ENCODE data around the gene PROZ.

The PROZ gene

DNA sequence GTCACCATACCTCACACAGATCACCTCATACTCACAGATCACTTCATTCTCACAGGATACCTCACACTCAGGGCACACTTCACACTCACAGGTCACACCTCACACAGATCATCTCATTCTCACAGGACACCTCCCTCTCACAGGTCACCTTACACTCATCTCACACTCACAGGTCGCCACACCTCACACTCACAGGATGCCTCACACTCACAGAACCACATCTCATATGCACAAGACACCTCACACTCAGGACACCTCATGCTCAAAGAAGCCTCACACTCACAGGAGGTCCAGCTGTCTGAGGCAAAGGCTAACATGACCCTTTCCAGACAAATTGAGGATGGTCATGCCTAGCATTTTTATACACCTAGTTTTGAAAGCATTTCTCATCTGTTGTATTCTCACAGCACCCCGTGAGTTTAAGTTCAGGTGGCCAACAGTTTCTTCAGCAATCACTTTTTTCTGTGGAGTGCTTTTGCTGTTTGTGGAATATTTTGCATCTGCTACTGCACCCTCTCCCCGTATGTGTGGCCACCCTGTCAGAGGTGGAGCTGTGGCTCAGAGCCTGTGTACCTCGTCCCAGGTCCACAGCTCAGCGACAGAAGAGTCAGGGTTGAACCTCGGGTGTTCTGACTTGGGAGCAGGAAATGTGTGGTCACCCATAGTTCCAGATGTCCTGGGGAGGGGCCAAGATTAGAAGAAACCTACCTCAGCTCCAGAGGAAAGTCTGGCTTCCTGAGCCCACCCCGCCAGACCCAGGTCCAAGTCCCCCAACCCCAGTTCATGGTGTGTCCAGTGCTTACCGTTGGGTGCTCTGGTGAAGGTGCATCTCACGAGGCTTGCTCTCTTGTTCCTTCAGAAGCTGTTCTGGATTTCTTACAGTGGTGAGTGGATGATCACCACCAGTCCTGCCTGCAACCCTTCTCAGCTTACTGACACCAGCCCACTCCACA lies 45.3 kb upstream of the PROZ start:
- no peak for DNase-seq (ENCODE audit: low read depth, low spot score)
- in situ Hi-C loops (cut with HindIII; ENCODE audit: low sequenced_read_pairs), result no loop called here
- no peak overlapping the region for H3K4me3 ChIP-seq (ENCODE audit: low read depth, low read length)
- TF ChIP-seq, protein P1, sequence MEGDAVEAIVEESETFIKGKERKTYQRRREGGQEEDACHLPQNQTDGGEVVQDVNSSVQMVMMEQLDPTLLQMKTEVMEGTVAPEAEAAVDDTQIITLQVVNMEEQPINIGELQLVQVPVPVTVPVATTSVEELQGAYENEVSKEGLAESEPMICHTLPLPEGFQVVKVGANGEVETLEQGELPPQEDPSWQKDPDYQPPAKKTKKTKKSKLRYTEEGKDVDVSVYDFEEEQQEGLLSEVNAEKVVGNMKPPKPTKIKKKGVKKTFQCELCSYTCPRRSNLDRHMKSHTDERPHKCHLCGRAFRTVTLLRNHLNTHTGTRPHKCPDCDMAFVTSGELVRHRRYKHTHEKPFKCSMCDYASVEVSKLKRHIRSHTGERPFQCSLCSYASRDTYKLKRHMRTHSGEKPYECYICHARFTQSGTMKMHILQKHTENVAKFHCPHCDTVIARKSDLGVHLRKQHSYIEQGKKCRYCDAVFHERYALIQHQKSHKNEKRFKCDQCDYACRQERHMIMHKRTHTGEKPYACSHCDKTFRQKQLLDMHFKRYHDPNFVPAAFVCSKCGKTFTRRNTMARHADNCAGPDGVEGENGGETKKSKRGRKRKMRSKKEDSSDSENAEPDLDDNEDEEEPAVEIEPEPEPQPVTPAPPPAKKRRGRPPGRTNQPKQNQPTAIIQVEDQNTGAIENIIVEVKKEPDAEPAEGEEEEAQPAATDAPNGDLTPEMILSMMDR (IDR thresholded peaks at IDR 0.05; ENCODE audit: low read depth, low read length), result no peak

DNA sequence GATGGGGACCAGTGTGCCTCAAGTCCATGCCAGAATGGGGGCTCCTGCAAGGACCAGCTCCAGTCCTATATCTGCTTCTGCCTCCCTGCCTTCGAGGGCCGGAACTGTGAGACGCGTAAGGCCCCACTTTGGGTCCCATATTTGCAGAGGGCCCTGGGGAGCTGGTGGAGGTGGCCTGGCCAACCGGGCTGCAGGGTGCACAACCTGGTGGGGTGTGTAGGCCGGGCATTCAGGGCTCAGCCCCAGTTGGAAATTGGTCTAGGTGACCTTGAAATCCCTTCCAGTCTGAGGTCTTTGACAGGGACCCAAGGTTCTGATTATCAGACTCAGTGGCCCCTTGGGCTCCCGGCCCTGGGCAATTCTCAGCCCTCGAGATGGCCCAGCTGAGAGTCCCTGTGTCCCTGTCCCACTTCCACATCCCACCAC lies 44.6 kb upstream of the PROZ start:
- TF ChIP-seq, protein P1 (IDR thresholded peaks at IDR 0.05; ENCODE audit: low read depth, low read length), result no peak
- H3K4me3 ChIP-seq (ENCODE audit: low read depth, low read length), result no peak overlapping the region
- in situ Hi-C loops (cut with HindIII; ENCODE audit: low sequenced_read_pairs), result no loop called here
- no peak for DNase-seq (ENCODE audit: low read depth, low spot score)

DNA sequence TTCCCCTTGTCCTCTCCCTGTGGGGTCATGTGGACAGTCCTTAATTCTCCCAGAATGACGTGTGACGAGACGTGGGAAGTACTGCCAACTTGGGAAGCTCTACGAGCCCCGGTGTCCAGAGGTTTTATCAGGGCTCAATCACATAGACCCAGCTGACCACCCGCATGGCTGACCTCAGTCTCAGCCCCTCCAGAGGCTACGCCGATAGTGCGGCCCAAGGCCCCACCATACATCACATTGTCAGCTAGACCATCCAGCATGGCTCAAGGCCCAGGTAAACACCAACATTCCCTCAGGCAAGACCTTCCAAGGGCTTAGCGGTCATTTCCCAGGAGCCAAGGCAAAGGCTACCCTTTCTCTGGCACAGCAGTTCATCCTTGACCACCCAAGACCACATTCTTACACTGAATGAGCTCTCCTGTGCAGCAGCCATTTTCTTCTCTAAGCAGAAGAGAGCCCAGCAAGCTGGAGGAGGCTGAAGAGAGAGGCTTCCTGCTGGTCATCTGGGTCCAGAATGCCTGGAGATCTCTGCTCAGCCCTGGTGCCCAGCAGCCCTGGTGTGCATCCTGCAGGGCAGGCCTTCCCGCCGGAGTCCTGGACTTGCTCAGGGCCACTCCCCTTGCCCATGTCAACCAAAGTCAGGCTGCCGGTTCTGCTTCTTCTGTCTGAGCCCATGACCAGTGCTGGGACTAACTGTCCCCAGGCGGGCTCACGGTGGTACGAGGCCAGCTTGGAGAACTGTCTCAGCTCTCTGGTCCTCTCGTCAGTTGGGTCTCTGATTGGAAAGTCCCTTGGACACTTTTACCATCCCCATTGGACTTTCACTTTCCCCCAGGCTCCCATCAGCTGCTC lies 43.7 kb upstream of the PROZ start:
- in situ Hi-C loops (cut with HindIII; ENCODE audit: low sequenced_read_pairs), result no loop called here
- TF ChIP-seq, protein P1 (IDR thresholded peaks at IDR 0.05; ENCODE audit: low read depth, low read length), result no peak
- DNase-seq (ENCODE audit: low read depth, low spot score), result no peak
- no peak overlapping the region for H3K4me3 ChIP-seq (ENCODE audit: low read depth, low read length)

DNA sequence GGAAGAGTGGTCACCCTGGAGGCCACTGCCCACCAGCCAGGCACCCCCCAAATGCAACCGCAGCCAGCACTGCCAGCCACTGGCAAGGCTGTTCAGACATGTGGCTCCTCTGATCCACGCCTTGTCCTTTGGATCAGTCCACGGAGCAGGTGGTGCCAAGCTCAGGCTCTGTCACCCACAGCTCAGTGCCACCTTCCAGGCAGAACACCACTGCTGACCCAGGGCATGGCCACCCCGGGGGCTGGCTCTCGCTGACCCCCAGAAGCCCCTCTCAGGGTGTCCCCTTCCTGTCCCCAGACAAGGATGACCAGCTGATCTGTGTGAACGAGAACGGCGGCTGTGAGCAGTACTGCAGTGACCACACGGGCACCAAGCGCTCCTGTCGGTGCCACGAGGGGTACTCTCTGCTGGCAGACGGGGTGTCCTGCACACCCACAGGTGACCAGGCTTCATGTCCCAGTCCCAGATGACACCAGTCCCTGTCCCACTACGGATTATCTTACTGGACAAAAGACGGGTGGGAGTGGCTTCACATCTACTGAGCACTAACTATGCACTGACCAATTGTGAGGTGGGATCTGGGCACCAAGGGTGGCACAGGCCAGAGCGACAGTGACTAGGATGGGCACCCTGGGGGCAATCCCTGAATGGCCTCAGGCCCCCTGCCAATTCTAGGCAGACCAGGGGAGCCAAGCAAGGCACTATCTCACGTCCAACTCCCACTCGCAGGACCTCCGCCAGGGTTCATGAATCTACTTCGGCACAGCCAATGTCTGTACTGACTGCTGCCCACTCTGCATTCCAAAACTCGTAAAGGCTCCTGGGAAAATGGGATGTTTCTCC lies 42.9 kb upstream of the PROZ start:
- in situ Hi-C loops (cut with HindIII; ENCODE audit: low sequenced_read_pairs), result no loop called here
- H3K4me3 ChIP-seq (ENCODE audit: low read depth, low read length), result no peak overlapping the region
- TF ChIP-seq, protein P1 (IDR thresholded peaks at IDR 0.05; ENCODE audit: low read depth, low read length), result no peak
- no peak for DNase-seq (ENCODE audit: low read depth, low spot score)

DNA sequence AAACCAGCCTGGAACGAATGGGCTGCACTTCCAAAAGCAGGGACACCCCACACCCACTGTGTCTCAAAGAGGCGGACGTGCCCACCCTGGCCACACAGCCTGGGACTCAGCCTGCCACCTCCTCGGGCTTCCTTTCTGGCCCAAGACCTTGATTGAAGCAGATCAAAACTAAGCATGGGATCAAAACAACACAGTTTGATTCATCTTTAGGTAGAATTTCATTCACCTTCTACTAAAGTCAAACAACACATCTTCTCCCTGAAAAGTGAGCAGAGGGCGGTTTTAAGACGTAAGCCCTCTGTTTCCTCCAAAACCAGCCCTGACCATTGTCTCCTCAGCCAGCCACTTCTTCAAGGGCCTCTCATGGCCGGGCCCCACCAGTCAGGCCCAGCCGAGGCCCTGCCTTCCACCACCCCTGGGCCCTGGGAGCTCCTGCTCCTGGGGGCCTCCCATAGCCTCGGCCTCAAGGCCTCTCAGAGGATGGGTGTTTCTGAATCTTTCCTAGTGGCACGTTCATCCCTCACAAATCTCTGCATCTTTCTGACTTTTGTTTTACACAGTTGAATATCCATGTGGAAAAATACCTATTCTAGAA lies 42.1 kb upstream of the PROZ start:
- TF ChIP-seq, protein P1 (IDR thresholded peaks at IDR 0.05; ENCODE audit: low read depth, low read length), result no peak
- no peak for DNase-seq (ENCODE audit: low read depth, low spot score)
- no peak overlapping the region for H3K4me3 ChIP-seq (ENCODE audit: low read depth, low read length)
- in situ Hi-C loops (cut with HindIII; ENCODE audit: low sequenced_read_pairs), result no loop called here

Data from astrocyte of the spinal cord (primary cell).